HG03442 (cell line): ENCODE measurements around the gene HMGN1.

Experiments
- ATAC-seq: cut with Tn5 transposase; IDR thresholded peaks from one replicate; pipeline ENCODE4 v1.9.1; 2021; ENCODE audit warnings: mild to moderate bottlenecking, moderate library complexity; ENCODE audit not compliant: unreplicated experiment

HMGN1 gene

DNA sequence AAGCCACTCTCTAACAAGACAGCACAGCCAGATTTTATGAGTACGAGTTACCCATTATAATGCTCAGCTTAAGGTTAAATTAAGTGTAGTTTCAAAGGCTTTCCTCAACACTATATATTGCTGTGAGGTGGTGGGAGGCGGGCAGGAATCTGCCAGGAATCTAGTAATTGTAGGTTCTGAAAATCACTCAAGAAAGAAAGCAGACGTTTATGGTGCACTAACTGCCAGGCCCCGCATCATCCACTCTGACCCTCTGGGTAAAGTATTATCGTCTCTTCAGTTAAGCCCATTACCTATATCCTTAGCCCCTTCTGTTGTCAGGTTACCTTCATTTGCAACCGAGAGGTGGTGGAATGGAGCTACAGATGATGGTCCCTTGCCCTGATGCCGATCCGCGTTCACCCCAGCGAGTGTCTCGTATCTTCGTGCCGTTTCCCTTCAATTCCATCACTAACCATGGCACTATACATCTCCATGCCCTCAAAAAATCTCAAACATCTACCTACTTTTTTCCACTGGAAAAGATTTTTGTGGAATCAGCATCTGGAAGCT, 12.4 kb downstream of the HMGN1 start:
- no peak for ATAC-seq

DNA sequence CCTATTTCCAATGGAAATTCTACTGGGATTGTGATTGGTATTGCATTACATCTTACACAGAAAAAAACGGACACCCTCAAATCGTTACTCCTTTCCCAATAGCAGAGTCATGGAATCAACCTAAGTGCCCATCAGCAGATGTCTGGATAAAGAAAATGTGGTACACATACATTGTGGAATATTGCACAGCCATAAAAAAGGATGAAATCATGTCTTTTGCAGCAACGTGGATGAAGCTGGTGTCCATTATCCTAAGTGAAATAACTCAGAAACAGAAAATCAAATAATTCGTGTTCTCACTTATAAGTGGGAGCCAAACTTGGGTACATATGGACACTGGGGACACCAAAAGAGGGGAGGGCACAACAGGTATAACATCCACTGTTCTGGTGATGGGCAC, 14.3 kb downstream of the HMGN1 start:
- ATAC-seq, result no peak

GRCh38 chr21:39332175-39332574, 16.7 kb downstream of the HMGN1 start:
- no peak for ATAC-seq

DNA sequence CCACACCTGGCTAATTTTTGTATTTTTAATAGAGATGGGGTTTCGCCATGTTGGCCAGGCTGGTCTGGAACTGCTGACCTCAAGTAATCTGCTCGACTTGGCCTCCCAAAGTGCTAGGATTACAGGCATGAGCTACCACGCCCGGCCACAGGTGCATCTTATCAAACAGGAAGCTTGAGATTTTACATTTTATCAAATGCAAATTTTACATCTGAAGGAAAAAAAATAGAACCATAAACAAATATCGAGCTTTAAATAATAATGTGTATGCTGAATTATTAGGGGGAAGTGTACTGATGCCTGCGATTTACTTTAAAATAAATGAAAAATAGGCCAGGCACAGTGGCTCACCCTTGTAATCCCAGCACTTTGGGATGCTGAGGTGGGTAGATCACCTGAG, 18.9 kb downstream of the HMGN1 start:
- no peak for ATAC-seq

GRCh38 chr21:39327727-39328126, 21.2 kb downstream of the HMGN1 start:
- ATAC-seq, result no peak

- ATAC-seq, result no peak
Observed at GRCh38 chr21:39326607-39327307, 22.1 kb downstream of the HMGN1 start.

DNA sequence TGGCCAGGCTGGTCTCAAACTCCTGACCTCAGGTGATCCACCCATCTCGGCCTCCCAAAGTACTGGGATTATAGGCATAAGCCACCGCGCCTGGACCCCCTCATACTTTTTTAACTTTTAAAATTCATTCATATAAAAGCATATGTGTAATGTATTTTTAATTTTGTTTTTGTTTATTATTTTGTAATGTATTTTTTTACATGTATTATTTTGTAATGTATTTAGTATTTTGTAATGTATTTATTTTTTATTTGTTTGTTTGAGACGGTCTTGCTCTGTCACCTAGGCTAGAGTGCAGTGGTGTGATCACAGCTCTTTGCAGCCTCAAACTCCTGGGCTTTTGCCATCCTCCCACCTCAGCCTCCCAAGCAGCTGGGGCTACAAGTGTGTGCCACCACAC, 23.4 kb downstream of the HMGN1 start:
- no peak for ATAC-seq

DNA sequence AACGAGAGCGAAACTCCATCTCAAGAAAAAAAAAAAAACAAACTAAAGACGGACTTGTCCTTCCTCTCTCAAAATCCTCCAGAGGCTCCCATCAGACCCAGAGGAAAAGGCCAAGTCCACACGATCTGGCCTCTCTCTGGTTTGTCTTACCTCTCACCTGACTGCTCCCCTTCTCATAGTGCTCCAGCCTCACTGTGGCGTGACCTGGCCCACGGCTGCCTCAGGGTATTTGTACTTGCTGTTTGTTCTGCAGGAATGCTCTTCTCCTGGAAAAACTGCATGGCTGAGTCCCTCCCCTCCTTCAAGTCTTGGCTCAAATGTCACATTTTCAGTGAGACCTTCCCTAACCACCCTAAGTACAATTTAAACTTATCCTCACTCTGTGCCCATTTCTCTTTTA, 27.5 kb downstream of the HMGN1 start:
- ATAC-seq, result no peak

- ATAC-seq, result no peak
Observed at GRCh38 chr21:39319814-39320332, 29.0 kb downstream of the HMGN1 start.

GRCh38 chr21:39319251-39319756, 29.6 kb downstream of the HMGN1 start:
- ATAC-seq, result no peak

GRCh38 chr21:39318091-39318959, 30.6 kb downstream of the HMGN1 start:
- no peak for ATAC-seq

DNA sequence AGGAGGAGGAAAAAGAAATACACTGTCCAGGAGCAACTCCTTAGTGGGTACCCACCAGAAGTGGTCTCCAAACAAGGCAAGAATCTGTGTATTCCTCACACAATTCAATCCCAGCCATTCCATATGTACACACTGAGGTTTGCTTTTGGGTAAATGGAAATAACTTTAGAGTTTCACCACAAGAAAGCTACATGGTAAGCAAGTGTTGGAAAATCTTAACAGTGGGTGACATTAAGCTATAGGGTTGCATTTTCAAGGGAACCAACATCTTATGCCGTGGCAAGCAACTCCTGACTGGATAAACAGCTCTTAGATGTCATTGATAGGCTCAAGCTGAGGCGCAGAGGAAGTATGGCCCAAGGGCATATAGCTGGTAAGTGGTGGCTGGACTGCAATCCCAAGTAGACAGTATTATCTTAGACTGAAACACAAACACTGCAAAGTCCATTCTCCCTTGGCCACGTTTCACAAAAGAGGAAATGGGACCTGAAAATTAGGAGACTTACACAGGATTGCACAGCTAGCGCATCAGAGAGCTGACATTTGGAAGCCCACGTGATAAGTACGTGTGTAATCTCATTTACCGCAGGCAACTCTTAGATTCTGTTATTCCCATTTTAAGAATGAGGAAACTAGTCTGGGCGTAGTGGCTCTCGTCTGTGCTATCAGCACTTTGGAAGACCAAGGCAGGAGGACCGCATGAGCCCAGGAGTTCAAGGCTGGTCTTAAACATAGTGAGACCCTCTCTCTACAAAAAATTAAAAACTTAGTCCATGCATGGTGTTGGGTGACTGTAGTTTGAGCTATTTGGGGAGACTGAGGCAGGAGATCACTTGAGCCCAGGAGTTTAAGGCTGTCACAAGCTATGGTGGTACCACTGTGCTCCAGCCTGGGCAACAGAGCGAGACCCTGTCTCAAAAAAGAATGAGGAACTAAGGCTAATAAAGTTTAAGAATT, 31.5 kb downstream of the HMGN1 start:
- no peak for ATAC-seq

DNA sequence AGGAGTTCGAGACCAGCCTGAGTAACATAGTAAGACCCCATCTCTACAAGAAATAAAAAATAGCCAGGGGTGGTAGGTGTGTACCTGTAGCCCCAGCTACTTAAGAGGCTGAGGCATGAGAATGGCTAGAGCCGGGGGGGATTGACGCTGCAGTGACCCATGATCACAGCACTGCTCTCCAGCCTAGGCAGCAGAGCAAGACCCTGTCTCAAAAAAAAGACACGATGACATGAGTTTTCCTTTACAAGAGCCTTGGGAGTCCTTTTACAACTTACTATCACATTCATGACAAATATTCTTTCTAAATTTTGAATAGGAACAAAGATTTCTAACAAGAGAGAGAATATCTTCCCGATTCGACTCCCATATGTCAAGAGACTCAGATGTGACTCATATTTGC, 32.2 kb downstream of the HMGN1 start:
- ATAC-seq, result no peak

GRCh38 chr21:39315603-39316445, 33.1 kb downstream of the HMGN1 start:
- no peak for ATAC-seq

GRCh38 chr21:39314143-39315027, 34.5 kb downstream of the HMGN1 start:
- peak; percentile 1 for ATAC-seq

DNA sequence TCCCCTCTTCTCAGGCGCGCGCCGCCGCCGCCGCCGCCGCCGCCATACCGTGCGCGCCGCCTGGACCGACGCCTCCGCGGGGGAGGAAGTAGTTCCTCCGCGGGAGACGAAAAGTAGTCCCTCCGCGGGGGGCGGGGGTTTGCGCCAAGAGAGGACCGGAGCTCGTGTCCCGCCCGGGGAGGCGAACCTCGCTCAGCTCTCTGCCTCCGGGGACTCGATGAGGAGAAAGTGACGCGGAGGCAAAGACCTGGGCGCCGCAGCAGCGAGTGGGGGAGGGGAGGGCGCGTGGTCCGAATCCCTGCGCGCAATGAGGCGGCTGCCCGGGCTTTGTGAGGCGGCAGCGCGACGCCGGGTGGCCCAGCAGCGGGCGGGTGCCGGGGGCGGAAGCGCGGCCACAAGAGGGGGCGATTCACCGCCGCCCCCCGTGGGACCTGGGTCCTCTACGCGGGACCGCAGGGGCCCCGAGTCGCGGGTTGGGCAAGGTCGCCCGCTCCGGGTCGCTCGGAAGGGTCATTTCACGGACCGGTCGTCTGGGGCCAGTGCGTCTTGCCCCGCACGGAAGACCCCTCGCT, 35.2 kb downstream of the HMGN1 start, which contains the start of gene BRWD1:
Gene BRWD1, minus strand, starts transcription at position 62 of the 572 bp plus-strand sequence. CDS start 141 bp downstream, outside the sequence.
- ATAC-seq, result peak; percentile 53

DNA sequence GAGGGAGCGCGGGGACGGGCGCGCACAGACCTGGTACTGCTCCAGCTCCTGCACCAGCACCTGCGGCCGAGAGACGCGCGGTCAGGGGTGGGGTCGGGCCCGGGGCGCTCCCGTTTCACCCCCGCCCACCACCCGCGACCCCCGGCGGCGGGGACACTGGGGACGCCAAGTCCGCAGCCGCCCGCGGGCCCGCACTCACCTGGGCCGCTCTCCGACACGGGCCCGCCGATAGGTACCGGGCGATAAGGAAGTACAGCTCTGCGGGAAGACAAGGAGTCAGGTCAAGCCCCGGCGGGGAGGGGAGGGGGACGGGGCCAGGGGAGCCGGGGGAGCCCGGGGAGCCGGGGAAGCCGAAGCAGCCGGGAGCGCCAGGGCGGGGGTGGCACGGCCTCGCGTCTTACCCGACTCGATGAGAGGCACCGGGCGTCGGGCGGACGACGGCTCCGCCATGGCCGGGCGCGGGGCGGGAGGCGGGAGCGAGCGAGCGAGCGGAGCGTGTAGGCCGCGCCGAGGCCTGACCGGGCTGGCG, 35.8 kb downstream of the HMGN1 start:
- peak; percentile 16 for ATAC-seq
